ENCODE data around the gene SLC38A1.
A peak's percentile ranks its signal among the peaks of the same experiment; 100 is the strongest.
"Not testable (repeated sequence)": the region's sequence is repeated elsewhere in the genome, so short reads cannot be mapped to it uniquely, and the experiment has no call there.

Gene SLC38A1

GRCh38 chr12:46266382-46266791 lies 2.5 kb downstream of the SLC38A1 start:
- in situ Hi-C loops (cut with HindIII; ENCODE audit: low pct_ligation_motif_present, low pct_unique_long_range_greater_than_20kb, low sequenced_read_pairs), result no loop called here
- peak; percentile 67 for DNase-seq

- in situ Hi-C loops (cut with HindIII; ENCODE audit: low pct_ligation_motif_present, low pct_unique_long_range_greater_than_20kb, low sequenced_read_pairs), result no loop called here
- no peak for DNase-seq
Observed at GRCh38 chr12:46265734-46266133, 3.1 kb downstream of the SLC38A1 start.

GRCh38 chr12:46265102-46265501 lies 3.7 kb downstream of the SLC38A1 start:
- DNase-seq, result no peak
- in situ Hi-C loops (cut with HindIII; ENCODE audit: low pct_ligation_motif_present, low pct_unique_long_range_greater_than_20kb, low sequenced_read_pairs), result no loop called here

GRCh38 chr12:46264057-46264456 lies 4.8 kb downstream of the SLC38A1 start:
- in situ Hi-C loops (cut with HindIII; ENCODE audit: low pct_ligation_motif_present, low pct_unique_long_range_greater_than_20kb, low sequenced_read_pairs), result no loop called here
- no peak for DNase-seq

- in situ Hi-C loops (cut with HindIII; ENCODE audit: low pct_ligation_motif_present, low pct_unique_long_range_greater_than_20kb, low sequenced_read_pairs), result no loop called here
- DNase-seq, result peak; percentile 36
Observed at GRCh38 chr12:46263140-46264016, 5.5 kb downstream of the SLC38A1 start.

- DNase-seq, result no peak
- in situ Hi-C loops (cut with HindIII; ENCODE audit: low pct_ligation_motif_present, low pct_unique_long_range_greater_than_20kb, low sequenced_read_pairs), result no loop called here
Observed at GRCh38 chr12:46261646-46262045, 7.2 kb downstream of the SLC38A1 start.

- DNase-seq, result no peak
- in situ Hi-C loops (cut with HindIII; ENCODE audit: low pct_ligation_motif_present, low pct_unique_long_range_greater_than_20kb, low sequenced_read_pairs), result no loop called here
Observed at GRCh38 chr12:46260913-46261476, 7.8 kb downstream of the SLC38A1 start.

GRCh38 chr12:46260124-46260912 lies 8.5 kb downstream of the SLC38A1 start:
- DNase-seq, result peak; percentile 46
- in situ Hi-C loops (cut with HindIII; ENCODE audit: low pct_ligation_motif_present, low pct_unique_long_range_greater_than_20kb, low sequenced_read_pairs), result no loop called here

- in situ Hi-C loops (cut with HindIII; ENCODE audit: low pct_ligation_motif_present, low pct_unique_long_range_greater_than_20kb, low sequenced_read_pairs), result no loop called here
- no peak for DNase-seq
Observed at GRCh38 chr12:46259713-46260112, 9.1 kb downstream of the SLC38A1 start.

GRCh38 chr12:46259071-46259470 lies 9.8 kb downstream of the SLC38A1 start:
- no peak for DNase-seq
- in situ Hi-C loops (cut with HindIII; ENCODE audit: low pct_ligation_motif_present, low pct_unique_long_range_greater_than_20kb, low sequenced_read_pairs), result no loop called here

- no peak for DNase-seq
- in situ Hi-C loops (cut with HindIII; ENCODE audit: low pct_ligation_motif_present, low pct_unique_long_range_greater_than_20kb, low sequenced_read_pairs), result no loop called here
Observed at GRCh38 chr12:46258129-46258528, 10.7 kb downstream of the SLC38A1 start.

- no peak for DNase-seq
- in situ Hi-C loops (cut with HindIII; ENCODE audit: low pct_ligation_motif_present, low pct_unique_long_range_greater_than_20kb, low sequenced_read_pairs), result no loop called here
Observed at GRCh38 chr12:46256942-46257341, 11.9 kb downstream of the SLC38A1 start.

- DNase-seq, result no peak
- in situ Hi-C loops (cut with HindIII; ENCODE audit: low pct_ligation_motif_present, low pct_unique_long_range_greater_than_20kb, low sequenced_read_pairs), result no loop called here
Observed at GRCh38 chr12:46253544-46254162, 15.2 kb downstream of the SLC38A1 start.

- in situ Hi-C loops (cut with HindIII; ENCODE audit: low pct_ligation_motif_present, low pct_unique_long_range_greater_than_20kb, low sequenced_read_pairs); DNase-seq: not testable (repeated sequence)
Observed at GRCh38 chr12:46251994-46252393, 16.8 kb downstream of the SLC38A1 start.

GRCh38 chr12:46249960-46250359 lies 18.9 kb downstream of the SLC38A1 start:
- in situ Hi-C loops (cut with HindIII; ENCODE audit: low pct_ligation_motif_present, low pct_unique_long_range_greater_than_20kb, low sequenced_read_pairs), result not testable (repeated sequence)

GRCh38 chr12:46246021-46246700 lies 22.7 kb downstream of the SLC38A1 start:
- in situ Hi-C loops (cut with HindIII; ENCODE audit: low pct_ligation_motif_present, low pct_unique_long_range_greater_than_20kb, low sequenced_read_pairs), result no loop called here
- DNase-seq, result no peak

More at GRCh38 chr12:46249960-46250359, 18.9 kb downstream of the SLC38A1 start:
- not testable (repeated sequence) for DNase-seq

- in situ Hi-C loops (cut with HindIII; ENCODE audit: low pct_ligation_motif_present, low pct_unique_long_range_greater_than_20kb, low sequenced_read_pairs), result no loop called here
- no peak for DNase-seq
Observed at GRCh38 chr12:46244997-46245396, 23.8 kb downstream of the SLC38A1 start.

- DNase-seq, result no peak
- in situ Hi-C loops (cut with HindIII; ENCODE audit: low pct_ligation_motif_present, low pct_unique_long_range_greater_than_20kb, low sequenced_read_pairs), result no loop called here
Observed at GRCh38 chr12:46244273-46244915, 24.4 kb downstream of the SLC38A1 start.
